Kidney epithelial cell (primary cell): ENCODE data around the gene FAM181B. TPM values are rescaled to one million over a fixed set of nuclear protein-coding genes. Genes with fewer than 3 reads are reported as not detected.
"Not testable (repeated sequence)": the region's sequence is repeated elsewhere in the genome, so short reads cannot be mapped to it uniquely, and the experiment has no call there.

Source experiments
- DNase-seq: peaks from one replicate; pipeline ENCODE4 v3.0.0-alpha.2; 2010; ENCODE audit warnings: low read depth
- H3K27me3 ChIP-seq: 2 replicates; pipeline ENCODE4 v1.6.0; 2011; ENCODE audit warnings: low read length; ENCODE audit not compliant: control insufficient read depth, insufficient read depth
- H3K36me3 ChIP-seq: 2 replicates; pipeline ENCODE4 v1.5.1; 2011; ENCODE audit warnings: low read length; ENCODE audit not compliant: control insufficient read depth, insufficient read depth
- H3K4me3 ChIP-seq: 2 replicates; pipeline ENCODE4 v1.5.1; 2011; ENCODE audit warnings: low read depth, mild to moderate bottlenecking, control low read depth, low read length
- CTCF ChIP-seq: IDR thresholded peaks from 2 replicates; pipeline ENCODE4 v1.5.1; 2011; ENCODE audit warnings: mild to moderate bottlenecking, moderate library complexity, low read length, control low read depth, inconsistent platforms; ENCODE audit not compliant: insufficient read depth, poor library complexity, severe bottlenecking
- total RNA-seq: library from RNA; depleted of rRNA; stranded (reverse); fragments of >200 nt; gene quantifications from 2 replicates; pipeline ENCODE4 v1.2.3, GENCODE V29; 2015

Gene FAM181B
- total RNA-seq, 1 donor from 2014 or later, result 0.38 TPM

GRCh38 chr11:82701847-82702520, 31.7 kb downstream of the FAM181B start:
- DNase-seq, result no peak
- H3K36me3 ChIP-seq, result no peaks in the 10 kb centered on the region
- peak; percentile 73 for TF ChIP-seq CTCF
- H3K4me3 ChIP-seq, result no peak overlapping the region
- H3K27me3 ChIP-seq, result no peaks in the 10 kb centered on the region

- H3K36me3 ChIP-seq, result no peaks in the 10 kb centered on the region
- no peak overlapping the region for H3K4me3 ChIP-seq
- no peaks in the 10 kb centered on the region for H3K27me3 ChIP-seq
- no peak for DNase-seq
- TF ChIP-seq CTCF, result no peak
Measured at GRCh38 chr11:82698576-82699352, 34.9 kb downstream of the FAM181B start.

GRCh38 chr11:82692981-82693380, 40.7 kb downstream of the FAM181B start:
- TF ChIP-seq CTCF, result no peak
- H3K36me3 ChIP-seq, result no peaks in the 10 kb centered on the region
- no peak for DNase-seq
- H3K4me3 ChIP-seq, result no peak overlapping the region
- no peaks in the 10 kb centered on the region for H3K27me3 ChIP-seq

- peak overlapping the region; percentile 33 for H3K4me3 ChIP-seq
- not testable (repeated sequence) for H3K27me3 ChIP-seq, H3K36me3 ChIP-seq, DNase-seq
Measured at GRCh38 chr11:82689347-82689746, 44.3 kb downstream of the FAM181B start.

GRCh38 chr11:82686211-82686610, 47.5 kb downstream of the FAM181B start:
- no peak overlapping the region for H3K4me3 ChIP-seq
- no peak for TF ChIP-seq CTCF
- no peaks in the 10 kb centered on the region for H3K36me3 ChIP-seq
- no peak for DNase-seq
- H3K27me3 ChIP-seq, result no peaks in the 10 kb centered on the region

- no peak for DNase-seq
- TF ChIP-seq CTCF, result no peak
- no peaks in the 10 kb centered on the region for H3K27me3 ChIP-seq
- no peak overlapping the region for H3K4me3 ChIP-seq
- no peaks in the 10 kb centered on the region for H3K36me3 ChIP-seq
Measured at GRCh38 chr11:82683029-82683428, 50.6 kb downstream of the FAM181B start.
